Measurements from ENCODE around the gene SMARCA1.

GRCh38 chrX:129423191-129423590 is 100.1 kb downstream of the SMARCA1 start:
- TF ChIP-seq GATA3 (IDR thresholded peaks at IDR 0.05; ENCODE audit: low read depth, low read length) (no peak), GATA2 (IDR thresholded peaks at IDR 0.05; ENCODE audit: low read depth, low read length) (no peak)

All from SH-SY5Y (cell line).